Peyer's patch (tissue), 4 donors: ENCODE measurements around the gene LMO4. TPM values are rescaled to one million over a fixed set of nuclear protein-coding genes. Genes with fewer than 3 reads are reported as not detected.

ENCODE experiments used
- DNase-seq, 3 donors: peaks; one replicate each; pipeline ENCODE4 v3.0.0-alpha.2; 2017 to 2019
- H3K27ac ChIP-seq, 4 donors: fragments of 200-600 bp; sonication (generic); one replicate each; pipeline ENCODE4 v1.5.1; 2016 to 2019
- H3K27me3 ChIP-seq, 2 donors: fragments of 200-600 bp; sonication (generic); one replicate each; pipeline ENCODE4 v1.5.1; 2019
- H3K36me3 ChIP-seq, 3 donors: fragments of 200-600 bp; sonication (generic); one replicate each; pipeline ENCODE4 v1.5.1; 2016 to 2019
- H3K4me1 ChIP-seq, 4 donors: fragments of 200-600 bp; sonication (generic); one replicate each; pipeline ENCODE4 v1.5.1; 2016 to 2019
- H3K4me3 ChIP-seq, 4 donors: fragments of 200-600 bp; sonication (generic); 1 replicate in 3 of 4; 2 replicates in 1 of 4; pipeline ENCODE4 v1.5.1; 2016 to 2019; ENCODE audit warnings: mild to moderate bottlenecking in 1 of 4
- H3K9me3 ChIP-seq, 4 donors: fragments of 200-600 bp; sonication (generic); one replicate each; pipeline ENCODE4 v1.5.1; 2016 to 2019; ENCODE audit warnings: mild to moderate bottlenecking in 1 of 4
- POLR2A ChIP-seq, 2 donors: fragments of 450-650 bp; IDR thresholded peaks; one replicate each; pipeline ENCODE4 v1.5.1; 2017; ENCODE audit warnings: antibody characterized with exemption in 2 of 2, mild to moderate bottlenecking in 2 of 2, moderate library complexity in 2 of 2
- total RNA-seq, 4 donors: library from RNA; depleted of rRNA; stranded (reverse); fragments of >200 nt; gene quantifications; one replicate each; pipeline ENCODE4 v1.1.0, GENCODE V29; 2016
- TF ChIP-seq, protein P1 (sequence below), 6 experiments: fragments of 450-650 bp in 4 of 6; fragments of 200-600 bp in 2 of 6; sonication (generic) in 1 of 6; IDR thresholded peaks; one replicate each; pipeline ENCODE4 v1.5.1; 2017 to 2019; ENCODE audit warnings: antibody characterized with exemption in 6 of 6, mild to moderate bottlenecking in 3 of 6, moderate library complexity in 1 of 6

The LMO4 gene
- total RNA-seq, 4 donors from 2014 or later: 39.1 to 59.9 (median 52.6) TPM

- peak overlapping the region; percentile 65 to 88 (median 77) for H3K4me3 ChIP-seq
- DNase-seq: no peak
- TF ChIP-seq POLR2A (IDR thresholded peaks at IDR 0.05): no peak
- TF ChIP-seq, protein P1, sequence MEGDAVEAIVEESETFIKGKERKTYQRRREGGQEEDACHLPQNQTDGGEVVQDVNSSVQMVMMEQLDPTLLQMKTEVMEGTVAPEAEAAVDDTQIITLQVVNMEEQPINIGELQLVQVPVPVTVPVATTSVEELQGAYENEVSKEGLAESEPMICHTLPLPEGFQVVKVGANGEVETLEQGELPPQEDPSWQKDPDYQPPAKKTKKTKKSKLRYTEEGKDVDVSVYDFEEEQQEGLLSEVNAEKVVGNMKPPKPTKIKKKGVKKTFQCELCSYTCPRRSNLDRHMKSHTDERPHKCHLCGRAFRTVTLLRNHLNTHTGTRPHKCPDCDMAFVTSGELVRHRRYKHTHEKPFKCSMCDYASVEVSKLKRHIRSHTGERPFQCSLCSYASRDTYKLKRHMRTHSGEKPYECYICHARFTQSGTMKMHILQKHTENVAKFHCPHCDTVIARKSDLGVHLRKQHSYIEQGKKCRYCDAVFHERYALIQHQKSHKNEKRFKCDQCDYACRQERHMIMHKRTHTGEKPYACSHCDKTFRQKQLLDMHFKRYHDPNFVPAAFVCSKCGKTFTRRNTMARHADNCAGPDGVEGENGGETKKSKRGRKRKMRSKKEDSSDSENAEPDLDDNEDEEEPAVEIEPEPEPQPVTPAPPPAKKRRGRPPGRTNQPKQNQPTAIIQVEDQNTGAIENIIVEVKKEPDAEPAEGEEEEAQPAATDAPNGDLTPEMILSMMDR (IDR thresholded peaks at IDR 0.05): peak in 1 of 6 experiments; percentile 15
- no peaks in the 10 kb centered on the region for H3K27me3 ChIP-seq
- H3K9me3 ChIP-seq: no peaks in the 10 kb centered on the region
- no peaks in the 10 kb centered on the region for H3K36me3 ChIP-seq
- peak overlapping the region; percentile 94 to 97 (median 95) for H3K27ac ChIP-seq
- H3K4me1 ChIP-seq: peaks cover 0 to 25% (median 10%) of the 10 kb centered on the region in 4 donors
Observed at GRCh38 chr1:87329526-87330056, 911 bp downstream of the LMO4 start.

DNA sequence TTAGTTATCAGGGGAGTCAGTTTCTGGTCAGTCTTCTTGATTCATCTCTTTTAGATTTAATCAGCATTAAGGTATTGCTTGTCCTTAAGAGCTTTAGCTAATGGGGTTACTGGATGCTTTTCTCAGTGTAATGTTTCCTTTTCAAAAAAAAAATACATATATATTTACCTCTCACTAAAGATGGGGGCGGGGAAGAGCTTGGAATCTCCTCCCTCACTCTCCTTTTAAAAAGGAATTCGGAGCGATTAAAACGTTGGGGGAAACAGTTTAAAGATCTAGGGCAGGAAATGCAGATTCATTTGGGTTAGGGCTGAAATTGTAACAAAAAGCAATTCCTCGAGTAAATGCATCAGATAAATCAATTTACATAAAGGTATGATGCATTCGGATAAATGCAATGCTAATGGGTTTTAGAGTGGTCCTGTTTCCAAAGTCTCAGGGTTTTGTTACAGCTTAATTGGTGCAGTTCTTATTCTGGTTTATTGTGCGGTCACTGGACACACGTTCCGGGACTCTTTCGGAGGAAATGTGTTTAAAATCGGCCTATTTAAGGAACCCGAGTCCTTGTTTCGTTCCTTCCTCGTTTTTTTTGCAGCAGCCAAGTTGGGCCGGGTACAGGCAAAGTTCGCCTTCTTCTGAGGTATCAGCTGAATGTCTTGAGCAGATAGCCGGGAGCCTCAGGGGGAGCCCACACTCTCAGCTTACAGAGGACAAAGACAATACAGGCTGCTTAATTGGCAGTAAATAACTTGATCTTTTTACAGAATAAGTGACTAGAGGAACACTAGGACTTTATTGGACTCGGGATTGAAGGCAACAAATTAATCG lies 1.6 kb downstream of the LMO4 start:
- Histone ChIP-seq H3K27ac (peak overlapping the region; percentile 94 to 97 (median 95)), H3K9me3 (no peaks in the 10 kb centered on the region), H3K4me3 (peak overlapping the region; percentile 65 to 88 (median 77)), H3K4me1 (peaks cover 0 to 26% (median 11%) of the 10 kb centered on the region in 4 donors), H3K27me3 (no peaks in the 10 kb centered on the region), H3K36me3 (no peaks in the 10 kb centered on the region)
- peak in 2 of 3 donors; percentile 49 to 68 for DNase-seq
- TF ChIP-seq POLR2A (IDR thresholded peaks at IDR 0.05): peak in 1 of 2 donors; percentile 28
- TF ChIP-seq, protein P1 (IDR thresholded peaks at IDR 0.05): no peak

- TF ChIP-seq POLR2A (IDR thresholded peaks at IDR 0.05): no peak
- TF ChIP-seq, protein P1 (IDR thresholded peaks at IDR 0.05): no peak
- DNase-seq: no peak
- peaks cover 0 to 32% (median 12%) of the 10 kb centered on the region in 4 donors for H3K4me1 ChIP-seq
- H3K9me3 ChIP-seq: no peaks in the 10 kb centered on the region
- H3K27ac ChIP-seq: peak overlapping the region; percentile 94 to 97 (median 95)
- no peaks in the 10 kb centered on the region for H3K36me3 ChIP-seq
- H3K27me3 ChIP-seq: no peaks in the 10 kb centered on the region
- peak overlapping the region; percentile 65 to 88 (median 77) for H3K4me3 ChIP-seq
Observed at GRCh38 chr1:87330885-87331364, 2.2 kb downstream of the LMO4 start.

GRCh38 chr1:87331365-87332241 lies 2.9 kb downstream of the LMO4 start:
- no peaks in the 10 kb centered on the region for H3K27me3 ChIP-seq
- peak overlapping the region; percentile 94 to 97 (median 95) for H3K27ac ChIP-seq
- H3K4me1 ChIP-seq: peaks cover 0 to 38% (median 14%) of the 10 kb centered on the region in 4 donors
- H3K36me3 ChIP-seq: no peaks in the 10 kb centered on the region
- H3K4me3 ChIP-seq: peak overlapping the region; percentile 65 to 88 (median 77)
- TF ChIP-seq, protein P1 (IDR thresholded peaks at IDR 0.05): peak in 2 of 6 experiments; percentile 11 to 22
- TF ChIP-seq POLR2A (IDR thresholded peaks at IDR 0.05): peak in 1 of 2 donors; percentile 38
- no peaks in the 10 kb centered on the region for H3K9me3 ChIP-seq
- DNase-seq: peak; percentile 81 to 90 (median 86)
